Sigmoid colon (tissue), 3 donors: ENCODE results near the gene RUNX2.

Experiments used
- CTCF ChIP-seq, 4 experiments: fragments of 450-650 bp in 3 of 4; fragments of 200-600 bp in 1 of 4; IDR thresholded peaks; one replicate each; pipeline ENCODE4 v1.5.1; 2016 to 2019; ENCODE audit warnings: antibody characterized with exemption in 4 of 4, mild to moderate bottlenecking in 3 of 4, moderate library complexity in 2 of 4
- POLR2A ChIP-seq, 2 donors: fragments of 450-650 bp; IDR thresholded peaks; one replicate each; pipeline ENCODE4 v1.6.1; 2016; ENCODE audit warnings: antibody characterized with exemption in 2 of 2, mild to moderate bottlenecking in 2 of 2, moderate library complexity in 2 of 2

GRCh38 chr6:45513843-45514242, 185.7 kb downstream of the RUNX2 start:
- TF ChIP-seq POLR2A (IDR thresholded peaks at IDR 0.05) (no peak), CTCF (IDR thresholded peaks at IDR 0.05) (no peak)
